Measurements from ENCODE around the gene PCDH9.

Gene PCDH9

GRCh38 chr13:66528180-66528579 is 702.0 kb downstream of the PCDH9 start:
- DNase-seq (ENCODE audit: low read depth in 2 of 2) = no peak

GRCh38 chr13:66520511-66521355 is 709.4 kb downstream of the PCDH9 start:
- DNase-seq (ENCODE audit: low read depth in 2 of 2) = no peak

- DNase-seq (ENCODE audit: low read depth in 2 of 2) = no peak
Measured at GRCh38 chr13:66519259-66519658, 710.9 kb downstream of the PCDH9 start.

GRCh38 chr13:66518068-66518467 is 712.1 kb downstream of the PCDH9 start:
- no peak for DNase-seq (ENCODE audit: low read depth in 2 of 2)

GRCh38 chr13:66513728-66514127 is 716.4 kb downstream of the PCDH9 start:
- DNase-seq (ENCODE audit: low read depth in 2 of 2) = no peak

GRCh38 chr13:66509175-66509574 is 721.0 kb downstream of the PCDH9 start:
- no peak for DNase-seq (ENCODE audit: low read depth in 2 of 2)

- DNase-seq (ENCODE audit: low read depth in 2 of 2) = no peak
Measured at GRCh38 chr13:66508153-66508909, 721.8 kb downstream of the PCDH9 start.

GRCh38 chr13:66506979-66507378 is 723.2 kb downstream of the PCDH9 start:
- DNase-seq (ENCODE audit: low read depth in 2 of 2) = no peak

- DNase-seq (ENCODE audit: low read depth in 2 of 2) = no peak
Measured at GRCh38 chr13:66506051-66506777, 723.9 kb downstream of the PCDH9 start.

GRCh38 chr13:66503890-66504289 is 726.2 kb downstream of the PCDH9 start:
- DNase-seq (ENCODE audit: low read depth in 2 of 2) = no peak

GRCh38 chr13:66501181-66501580 is 729.0 kb downstream of the PCDH9 start:
- no peak for DNase-seq (ENCODE audit: low read depth in 2 of 2)

- DNase-seq (ENCODE audit: low read depth in 2 of 2) = no peak
Measured at GRCh38 chr13:66492479-66492878, 737.7 kb downstream of the PCDH9 start.

- no peak for DNase-seq (ENCODE audit: low read depth in 2 of 2)
Measured at GRCh38 chr13:66491251-66491650, 738.9 kb downstream of the PCDH9 start.

GRCh38 chr13:66489586-66489985 is 740.5 kb downstream of the PCDH9 start:
- no peak for DNase-seq (ENCODE audit: low read depth in 2 of 2)

- DNase-seq (ENCODE audit: low read depth in 2 of 2) = no peak
Measured at GRCh38 chr13:66489172-66489571, 741.0 kb downstream of the PCDH9 start.

- DNase-seq (ENCODE audit: low read depth in 2 of 2) = no peak
Measured at GRCh38 chr13:66483712-66484111, 746.4 kb downstream of the PCDH9 start.

- DNase-seq (ENCODE audit: low read depth in 2 of 2) = no peak
Measured at GRCh38 chr13:66482836-66483235, 747.3 kb downstream of the PCDH9 start.

- DNase-seq (ENCODE audit: low read depth in 2 of 2) = no peak
Measured at GRCh38 chr13:66477816-66478215, 752.3 kb downstream of the PCDH9 start.

- no peak for DNase-seq (ENCODE audit: low read depth in 2 of 2)
Measured at GRCh38 chr13:66475061-66475460, 755.1 kb downstream of the PCDH9 start.

- DNase-seq (ENCODE audit: low read depth in 2 of 2) = no peak
Measured at GRCh38 chr13:66469745-66470144, 760.4 kb downstream of the PCDH9 start.

- no peak for DNase-seq (ENCODE audit: low read depth in 2 of 2)
Measured at GRCh38 chr13:66468656-66469055, 761.5 kb downstream of the PCDH9 start.

- no peak for DNase-seq (ENCODE audit: low read depth in 2 of 2)
Measured at GRCh38 chr13:66462187-66462586, 767.9 kb downstream of the PCDH9 start.
